Measurements from ENCODE around the gene PDLIM4.

Gene PDLIM4

DNA sequence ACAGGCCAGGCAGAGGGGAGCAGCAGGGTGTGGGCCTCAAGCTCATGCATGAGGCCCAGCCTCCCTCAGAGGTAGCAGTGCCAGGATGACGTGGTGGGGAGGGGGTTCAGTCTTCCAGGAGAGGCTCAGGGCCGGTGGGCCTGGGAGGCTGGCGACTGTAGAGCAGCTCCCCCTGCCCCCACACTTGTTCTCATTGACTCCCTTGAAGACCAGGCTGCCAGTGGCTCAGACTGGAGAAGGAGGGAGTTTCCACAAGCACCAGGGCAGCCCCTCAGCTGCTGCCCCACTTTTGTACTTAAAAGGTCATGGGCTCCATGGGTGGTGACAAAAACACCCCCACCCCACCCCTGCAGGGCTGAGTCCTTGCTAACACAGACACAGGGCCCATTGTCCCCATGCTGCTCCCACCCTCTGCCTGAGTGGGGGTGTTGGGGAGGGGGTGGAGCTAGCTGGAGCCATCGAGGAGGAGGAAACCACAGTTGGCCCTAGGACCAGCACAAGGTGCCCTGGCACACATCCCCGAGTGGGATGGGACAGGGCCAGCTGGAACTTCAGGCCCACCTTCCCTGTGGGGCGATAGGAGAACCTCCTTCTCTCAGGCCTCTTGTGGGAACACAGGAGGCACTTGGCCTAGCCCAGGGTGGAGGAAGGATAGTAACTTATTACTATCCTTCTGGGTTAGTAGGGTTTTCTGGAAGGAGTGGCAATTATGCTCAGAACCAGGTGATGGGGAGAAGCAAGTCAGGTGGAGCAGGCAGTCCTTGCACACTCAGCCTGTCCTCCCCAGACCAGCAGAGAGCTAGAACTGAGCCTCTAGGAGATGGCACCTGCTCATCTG is 10.7 kb downstream of the PDLIM4 start:
- DNase-seq (ENCODE audit: low read depth in 1 of 2, low spot score in 1 of 2): no peak
- no peak for TF ChIP-seq JUND (IDR thresholded peaks at IDR 0.05; ENCODE audit: low read depth)
- in situ Hi-C loops (cut with HindIII; ENCODE audit: low pct_unique_long_range_greater_than_20kb, low sequenced_read_pairs): no loop called here

GRCh38 chr5:132268769-132269551 is 11.5 kb downstream of the PDLIM4 start:
- DNase-seq (ENCODE audit: low read depth in 1 of 2, low spot score in 1 of 2): no peak
- in situ Hi-C loops (cut with HindIII; ENCODE audit: low pct_unique_long_range_greater_than_20kb, low sequenced_read_pairs): no loop called here
- TF ChIP-seq JUND (IDR thresholded peaks at IDR 0.05; ENCODE audit: low read depth): no peak

DNA sequence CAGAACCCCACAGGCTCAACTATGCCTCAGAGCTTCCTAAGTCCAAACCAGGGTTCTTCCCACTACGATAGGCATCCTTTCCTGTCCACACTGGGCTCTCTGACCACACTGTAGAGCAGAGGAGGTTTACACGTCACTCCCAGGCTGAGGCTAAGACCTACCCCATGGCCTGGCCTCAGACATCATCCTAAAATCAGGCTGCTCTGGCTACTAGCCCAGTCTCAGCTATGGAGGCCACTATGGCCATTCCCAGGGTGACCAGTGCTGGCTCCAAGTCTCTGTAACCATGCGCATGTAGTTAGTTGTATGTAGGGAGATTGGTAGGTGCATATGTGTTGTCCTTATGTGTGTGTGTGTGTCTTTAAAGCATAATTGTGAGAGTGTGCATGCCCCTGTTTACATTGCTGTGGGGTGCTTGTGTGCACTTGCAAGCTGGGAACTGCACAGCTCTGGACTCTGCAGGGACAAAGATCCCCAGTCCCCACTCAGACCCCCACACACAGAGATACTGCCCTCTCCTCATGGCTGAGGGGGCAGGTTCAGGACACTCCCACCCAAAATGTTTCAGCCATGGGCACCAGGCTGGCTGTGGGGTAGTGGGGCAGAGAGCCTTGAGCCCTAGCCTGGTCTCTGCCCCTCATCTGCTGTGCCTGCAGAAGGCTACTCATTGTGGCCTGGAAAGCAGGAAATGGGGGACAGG is 12.3 kb downstream of the PDLIM4 start:
- DNase-seq (ENCODE audit: low read depth in 1 of 2, low spot score in 1 of 2): no peak
- TF ChIP-seq JUND (IDR thresholded peaks at IDR 0.05; ENCODE audit: low read depth): no peak
- in situ Hi-C loops (cut with HindIII; ENCODE audit: low pct_unique_long_range_greater_than_20kb, low sequenced_read_pairs): no loop called here

DNA sequence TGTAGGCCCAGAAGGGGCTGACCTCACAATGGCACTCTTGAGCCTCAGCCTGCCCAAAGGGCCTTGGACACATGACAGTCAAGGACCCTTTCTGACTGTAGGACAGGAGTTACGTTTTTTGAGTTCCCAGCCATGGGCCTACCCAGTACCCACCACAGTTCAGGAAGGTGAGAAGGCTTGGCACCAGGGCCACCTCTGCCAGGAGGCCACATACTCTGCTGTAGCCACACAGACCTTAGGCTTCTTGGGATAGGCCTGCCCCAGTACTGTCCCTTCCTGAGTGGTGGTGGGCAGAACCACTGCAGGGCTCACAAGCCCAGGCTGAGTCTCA is 12.8 kb downstream of the PDLIM4 start:
- in situ Hi-C loops (cut with HindIII; ENCODE audit: low pct_unique_long_range_greater_than_20kb, low sequenced_read_pairs): no loop called here
- DNase-seq (ENCODE audit: low read depth in 1 of 2, low spot score in 1 of 2): no peak
- no peak for TF ChIP-seq JUND (IDR thresholded peaks at IDR 0.05; ENCODE audit: low read depth)

GRCh38 chr5:132270706-132271105 is 13.2 kb downstream of the PDLIM4 start:
- in situ Hi-C loops (cut with HindIII; ENCODE audit: low pct_unique_long_range_greater_than_20kb, low sequenced_read_pairs): no loop called here
- no peak for TF ChIP-seq JUND (IDR thresholded peaks at IDR 0.05; ENCODE audit: low read depth)
- DNase-seq (ENCODE audit: low read depth in 1 of 2, low spot score in 1 of 2): no peak

DNA sequence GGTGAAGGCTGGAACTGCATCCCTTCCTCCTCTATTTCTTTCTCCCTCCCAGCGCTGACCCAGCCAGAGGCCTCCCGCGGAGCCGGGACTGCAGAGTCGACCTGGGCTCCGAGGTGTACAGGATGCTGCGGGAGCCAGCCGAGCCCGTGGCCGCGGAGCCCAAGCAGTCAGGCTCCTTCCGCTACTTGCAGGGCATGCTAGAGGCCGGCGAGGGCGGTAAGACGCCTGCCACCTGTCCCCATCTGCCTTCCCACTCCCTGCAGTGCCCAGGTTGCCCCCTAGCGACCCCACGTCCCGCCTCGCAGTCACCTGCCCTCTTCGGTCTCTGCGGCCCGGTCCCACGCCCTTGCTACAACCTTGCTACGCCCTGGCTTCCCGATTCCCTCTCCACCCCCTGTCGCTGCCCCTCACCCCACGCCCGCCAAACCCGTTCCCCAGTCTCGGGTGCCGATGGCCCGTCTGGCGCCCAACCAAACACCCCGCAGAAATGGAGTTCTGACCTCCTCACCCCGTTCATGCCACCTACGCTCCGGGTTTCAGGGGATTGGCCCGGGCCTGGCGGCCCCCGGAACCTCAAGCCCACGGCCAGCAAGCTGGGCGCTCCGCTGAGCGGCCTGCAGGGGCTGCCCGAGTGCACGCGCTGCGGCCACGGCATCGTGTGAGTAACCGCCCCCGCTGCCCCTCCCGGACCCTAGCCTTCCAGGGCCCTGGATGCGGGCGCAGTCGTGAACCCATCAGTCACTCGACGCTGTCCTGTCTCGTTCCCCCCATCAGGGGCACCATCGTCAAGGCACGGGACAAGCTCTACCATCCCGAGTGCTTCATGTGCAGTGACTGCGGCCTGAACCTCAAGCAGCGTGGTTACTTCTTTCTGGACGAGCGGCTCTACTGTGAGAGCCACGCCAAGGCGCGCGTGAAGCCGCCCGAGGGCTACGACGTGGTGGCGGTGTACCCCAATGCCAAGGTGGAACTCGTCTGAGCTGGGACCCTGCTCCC is 14.1 kb downstream of the PDLIM4 start:
- DNase-seq (ENCODE audit: low read depth in 1 of 2, low spot score in 1 of 2): no peak
- no peak for TF ChIP-seq JUND (IDR thresholded peaks at IDR 0.05; ENCODE audit: low read depth)
- in situ Hi-C loops (cut with HindIII; ENCODE audit: low pct_unique_long_range_greater_than_20kb, low sequenced_read_pairs): no loop called here

- DNase-seq (ENCODE audit: low read depth in 1 of 2, low spot score in 1 of 2): peak; percentile 75
- in situ Hi-C loops (cut with HindIII; ENCODE audit: low pct_unique_long_range_greater_than_20kb, low sequenced_read_pairs): no loop called here
- no peak for TF ChIP-seq JUND (IDR thresholded peaks at IDR 0.05; ENCODE audit: low read depth)
Measured at GRCh38 chr5:132272311-132273210, 15.1 kb downstream of the PDLIM4 start.

GRCh38 chr5:132273631-132274030 is 16.1 kb downstream of the PDLIM4 start:
- no peak for DNase-seq (ENCODE audit: low read depth in 1 of 2, low spot score in 1 of 2)
- TF ChIP-seq JUND (IDR thresholded peaks at IDR 0.05; ENCODE audit: low read depth): no peak
- in situ Hi-C loops (cut with HindIII; ENCODE audit: low pct_unique_long_range_greater_than_20kb, low sequenced_read_pairs): no loop called here

DNA sequence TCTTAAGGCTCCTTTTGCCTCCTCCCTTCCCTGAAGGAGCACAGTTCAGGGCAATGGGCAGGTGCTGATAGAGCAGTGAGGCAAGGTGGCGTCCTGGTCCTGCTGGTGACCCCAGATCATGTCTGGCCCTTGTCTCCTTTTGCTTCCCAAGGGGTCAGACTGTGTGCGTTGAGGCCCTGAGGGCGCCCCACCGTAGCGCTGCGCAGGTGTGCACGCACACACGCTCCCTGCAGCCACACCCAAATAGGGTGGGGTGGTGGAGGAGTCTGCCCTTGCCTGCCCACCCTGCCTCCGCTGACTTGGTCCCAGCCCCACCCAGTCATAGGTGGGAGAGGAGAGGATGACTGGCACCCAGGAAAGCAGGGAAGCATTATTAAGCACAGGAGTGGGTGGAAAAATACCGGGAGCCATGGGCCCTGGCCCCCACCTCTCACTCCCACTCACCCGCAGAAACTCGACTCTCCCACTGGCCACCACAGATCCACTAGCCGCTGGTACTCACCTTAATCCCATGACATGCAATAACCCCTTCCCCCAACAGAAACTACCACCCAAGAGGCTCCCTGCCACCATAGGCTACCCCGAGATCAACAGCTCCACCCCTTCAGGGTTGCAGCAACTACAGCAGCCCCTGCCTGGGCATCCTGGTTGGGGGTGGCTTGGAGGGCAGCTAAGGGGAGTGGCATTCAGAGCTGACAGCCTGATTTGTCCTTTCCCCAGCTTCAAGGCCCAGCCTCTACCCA is 16.7 kb downstream of the PDLIM4 start:
- in situ Hi-C loops (cut with HindIII; ENCODE audit: low pct_unique_long_range_greater_than_20kb, low sequenced_read_pairs): no loop called here
- TF ChIP-seq JUND (IDR thresholded peaks at IDR 0.05; ENCODE audit: low read depth): no peak
- no peak for DNase-seq (ENCODE audit: low read depth in 1 of 2, low spot score in 1 of 2)

DNA sequence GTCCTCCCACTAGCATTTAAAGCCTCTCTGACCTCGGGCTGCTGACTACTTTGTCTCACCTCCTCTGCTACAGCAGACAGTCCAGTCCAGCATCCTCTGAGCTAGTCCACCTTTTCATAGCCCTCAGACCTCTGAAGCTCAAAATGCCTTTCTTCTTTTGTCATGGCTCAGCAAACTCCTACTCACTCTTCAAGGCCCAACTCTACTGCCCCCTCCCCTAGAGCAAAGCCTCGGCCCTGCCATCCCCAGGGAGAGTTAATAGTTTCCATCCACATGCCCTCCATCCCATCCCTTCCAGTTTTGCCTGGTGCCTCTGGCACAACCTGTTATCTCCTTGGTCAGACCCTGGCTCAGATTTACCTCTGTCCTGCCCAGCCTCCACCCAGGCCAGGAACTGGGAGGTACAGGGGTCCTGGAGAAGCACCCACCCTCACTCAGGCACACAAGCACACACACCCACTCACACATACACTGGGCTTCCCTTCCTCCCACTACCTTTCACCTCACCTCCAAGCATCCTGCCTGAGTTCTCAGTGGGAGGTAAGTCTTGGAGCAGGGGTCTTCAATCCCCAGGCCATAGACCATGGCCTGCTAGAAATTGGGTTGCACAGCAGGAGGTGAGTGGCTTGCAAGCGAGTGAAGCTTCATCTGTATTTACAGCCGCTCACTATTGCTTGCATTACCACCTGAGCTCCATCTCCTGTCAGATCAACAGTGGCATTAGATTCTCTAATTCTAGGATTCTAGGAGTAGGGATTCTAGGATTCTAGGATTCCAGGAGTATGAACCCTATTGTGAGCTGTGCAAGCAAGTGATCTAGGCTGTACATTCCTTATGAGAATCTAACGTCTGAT is 18.1 kb downstream of the PDLIM4 start:
- in situ Hi-C loops (cut with HindIII; ENCODE audit: low pct_unique_long_range_greater_than_20kb, low sequenced_read_pairs): no loop called here
- no peak for TF ChIP-seq JUND (IDR thresholded peaks at IDR 0.05; ENCODE audit: low read depth)
- no peak for DNase-seq (ENCODE audit: low read depth in 1 of 2, low spot score in 1 of 2)

Measured in T47D (cell line).